Measurements from ENCODE around the gene ATOSB. TPM values are rescaled to one million over a fixed set of nuclear protein-coding genes. Genes with fewer than 3 reads are reported as not detected.
A peak's percentile ranks its signal among the peaks of the same experiment; 100 is the strongest.
"Not testable (repeated sequence)": the region's sequence is repeated elsewhere in the genome, so short reads cannot be mapped to it uniquely, and the experiment has no call there.

The ATOSB gene
- total RNA-seq, 1 donor from 2014 or later, result 51.0 TPM

DNA sequence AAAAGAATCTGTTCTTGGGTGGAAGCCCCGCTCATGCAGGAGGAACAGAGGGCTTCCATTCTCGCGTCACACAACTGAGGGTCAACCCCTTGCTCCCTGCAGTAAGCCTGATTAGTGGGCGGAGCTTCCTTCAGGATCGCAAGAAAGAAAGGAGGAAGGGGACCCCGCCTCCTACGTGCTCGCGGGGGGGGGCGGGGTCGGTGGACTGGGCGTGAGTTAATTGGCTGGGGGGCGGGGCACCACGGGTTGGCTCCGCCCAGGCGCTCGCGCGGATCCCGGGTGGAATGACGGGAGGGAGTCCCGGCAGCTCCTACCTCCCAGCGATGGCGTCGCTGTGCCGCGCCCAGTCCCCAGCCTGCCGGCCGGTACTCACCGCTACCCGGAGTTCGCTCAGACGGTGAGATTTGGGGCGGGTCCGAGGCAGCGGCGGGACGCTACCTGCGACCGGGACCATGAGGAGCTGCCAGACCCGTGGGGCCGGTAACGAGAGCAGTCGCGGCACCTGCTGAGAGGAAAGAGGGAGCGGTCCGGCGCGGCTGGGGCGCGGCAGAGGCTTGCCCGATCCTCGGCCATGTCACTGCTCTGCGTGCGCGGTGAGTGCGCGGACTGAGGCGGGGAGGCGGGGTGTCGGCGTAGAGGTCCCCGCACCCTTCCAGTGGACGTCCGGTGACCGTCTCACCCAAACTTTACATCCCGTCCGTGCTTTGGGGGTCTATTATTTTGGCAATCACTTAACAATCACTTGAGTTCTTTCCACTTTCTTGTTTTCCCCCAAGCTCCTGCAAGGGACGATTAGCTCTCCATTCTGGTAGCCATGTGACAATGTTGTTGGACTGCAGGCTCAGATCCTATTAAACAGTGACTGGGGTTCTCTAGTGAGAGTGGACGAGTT lies 46.3 kb upstream of the ATOSB start, which contains the start of gene UNC13B:
Gene UNC13B, plus strand, starts transcription at position 297 of the 892 bp plus-strand sequence. Its CDS starts 275 bp downstream, at position 572.
- DNase-seq, result peak; percentile 97
- H3K9me3 Mint-ChIP-seq (ENCODE audit: unreplicated experiment), result no peaks in the 10 kb centered on the region
- peak within 1 kb of the TSS; percentile 95 for H3K4me3 Mint-ChIP-seq (ENCODE audit: unreplicated experiment)
- no peaks in the 10 kb centered on the region for H3K36me3 Mint-ChIP-seq (ENCODE audit: unreplicated experiment)
- peak within 1 kb of the TSS; percentile 96 for H3K27ac Mint-ChIP-seq (ENCODE audit: unreplicated experiment)
- H3K4me1 Mint-ChIP-seq (ENCODE audit: low read depth, unreplicated experiment), result peaks cover 10% of the 10 kb centered on the region
- H3K27me3 Mint-ChIP-seq (ENCODE audit: unreplicated experiment), result peaks cover 1% of the 10 kb centered on the region
- TF ChIP-seq, protein P1, sequence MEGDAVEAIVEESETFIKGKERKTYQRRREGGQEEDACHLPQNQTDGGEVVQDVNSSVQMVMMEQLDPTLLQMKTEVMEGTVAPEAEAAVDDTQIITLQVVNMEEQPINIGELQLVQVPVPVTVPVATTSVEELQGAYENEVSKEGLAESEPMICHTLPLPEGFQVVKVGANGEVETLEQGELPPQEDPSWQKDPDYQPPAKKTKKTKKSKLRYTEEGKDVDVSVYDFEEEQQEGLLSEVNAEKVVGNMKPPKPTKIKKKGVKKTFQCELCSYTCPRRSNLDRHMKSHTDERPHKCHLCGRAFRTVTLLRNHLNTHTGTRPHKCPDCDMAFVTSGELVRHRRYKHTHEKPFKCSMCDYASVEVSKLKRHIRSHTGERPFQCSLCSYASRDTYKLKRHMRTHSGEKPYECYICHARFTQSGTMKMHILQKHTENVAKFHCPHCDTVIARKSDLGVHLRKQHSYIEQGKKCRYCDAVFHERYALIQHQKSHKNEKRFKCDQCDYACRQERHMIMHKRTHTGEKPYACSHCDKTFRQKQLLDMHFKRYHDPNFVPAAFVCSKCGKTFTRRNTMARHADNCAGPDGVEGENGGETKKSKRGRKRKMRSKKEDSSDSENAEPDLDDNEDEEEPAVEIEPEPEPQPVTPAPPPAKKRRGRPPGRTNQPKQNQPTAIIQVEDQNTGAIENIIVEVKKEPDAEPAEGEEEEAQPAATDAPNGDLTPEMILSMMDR (IDR thresholded peaks at IDR 0.05; ENCODE audit: partially characterized antibody, unreplicated experiment), result peak; percentile 9

DNA sequence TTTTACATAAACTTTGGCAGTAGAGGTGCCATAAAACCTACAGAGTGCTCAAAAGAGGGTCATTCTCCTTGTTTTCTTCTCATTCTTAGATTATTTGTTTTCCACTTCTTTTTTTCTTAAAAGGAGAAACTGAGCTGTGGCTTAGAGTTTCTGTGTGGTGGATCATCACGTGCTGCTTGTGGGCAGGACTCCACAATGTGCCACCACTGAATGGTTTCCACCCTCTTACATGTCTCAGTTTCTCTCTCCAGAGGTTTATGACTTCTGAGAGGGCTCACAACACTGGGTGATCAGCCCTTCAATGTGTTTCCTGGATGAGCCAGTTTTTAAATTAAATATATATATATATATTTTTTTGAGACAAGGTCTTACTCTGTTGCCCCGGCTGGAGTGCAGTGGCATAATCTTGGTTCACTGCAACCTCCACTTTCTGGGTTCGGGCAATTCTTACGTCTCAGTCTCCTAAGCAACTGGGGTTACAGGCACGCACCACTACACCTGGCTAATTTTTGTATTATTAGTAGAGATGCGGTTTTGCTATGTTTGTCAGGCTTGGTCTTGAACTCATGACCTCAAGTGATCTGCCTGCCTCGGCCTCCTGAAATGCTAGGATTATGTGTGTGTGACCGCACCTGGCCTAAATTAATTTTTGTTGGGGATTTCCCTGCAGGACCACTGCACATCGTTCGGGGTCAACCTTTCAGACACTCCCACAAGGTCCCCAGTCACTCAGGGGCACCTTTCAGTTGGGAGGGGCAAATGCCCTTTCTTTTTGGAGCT lies 43.0 kb upstream of the ATOSB start:
- H3K4me3 Mint-ChIP-seq (ENCODE audit: unreplicated experiment), result no peak overlapping the region
- H3K9me3 Mint-ChIP-seq (ENCODE audit: unreplicated experiment), result no peaks in the 10 kb centered on the region
- TF ChIP-seq, protein P1 (IDR thresholded peaks at IDR 0.05; ENCODE audit: partially characterized antibody, unreplicated experiment), result no peak
- no peaks in the 10 kb centered on the region for H3K36me3 Mint-ChIP-seq (ENCODE audit: unreplicated experiment)
- H3K27me3 Mint-ChIP-seq (ENCODE audit: unreplicated experiment), result peaks cover 1% of the 10 kb centered on the region
- H3K27ac Mint-ChIP-seq (ENCODE audit: unreplicated experiment), result no peak overlapping the region
- H3K4me1 Mint-ChIP-seq (ENCODE audit: low read depth, unreplicated experiment), result peaks cover 10% of the 10 kb centered on the region
- no peak for DNase-seq

DNA sequence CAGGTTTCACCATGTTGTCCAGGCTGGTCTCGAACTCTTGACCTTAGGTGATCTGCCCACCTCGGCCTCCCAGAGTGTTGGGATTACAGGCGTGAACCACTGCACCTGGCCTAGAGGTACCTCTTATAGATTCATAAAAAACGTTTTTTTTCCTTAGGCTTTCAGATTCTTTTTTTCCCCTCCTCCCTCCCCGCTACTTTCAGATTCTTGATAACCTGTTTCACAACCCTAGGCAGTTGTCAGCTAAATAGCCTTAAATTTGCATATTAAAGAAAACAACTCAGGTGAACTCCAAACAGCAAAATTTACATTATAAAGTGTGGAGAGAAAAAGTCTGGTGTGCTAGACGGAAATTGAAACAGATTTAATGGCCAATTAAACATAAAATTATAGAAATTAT lies 42.2 kb upstream of the ATOSB start:
- not testable (repeated sequence) for H3K27me3 Mint-ChIP-seq (ENCODE audit: unreplicated experiment); H3K4me1 Mint-ChIP-seq (ENCODE audit: low read depth, unreplicated experiment); H3K27ac Mint-ChIP-seq (ENCODE audit: unreplicated experiment); H3K4me3 Mint-ChIP-seq (ENCODE audit: unreplicated experiment); H3K36me3 Mint-ChIP-seq (ENCODE audit: unreplicated experiment); H3K9me3 Mint-ChIP-seq (ENCODE audit: unreplicated experiment); DNase-seq

DNA sequence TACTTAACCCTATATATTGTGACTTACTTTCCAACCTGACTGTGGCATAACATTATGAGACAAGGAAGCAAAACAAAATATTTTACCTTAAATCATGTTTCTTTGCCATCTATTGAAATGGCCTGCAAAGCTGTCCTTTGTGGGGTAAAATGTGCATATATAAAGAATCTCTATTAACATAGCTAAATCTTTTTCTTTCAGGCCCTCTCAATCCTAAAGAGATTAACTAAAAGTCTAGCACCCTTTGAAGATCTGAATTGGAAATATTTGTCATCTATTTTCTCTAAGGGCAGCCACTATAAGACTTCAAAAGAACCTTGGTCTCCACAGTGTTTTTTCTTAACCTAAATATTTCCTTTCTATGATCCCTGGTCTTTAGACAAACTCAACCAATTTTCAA lies 41.1 kb upstream of the ATOSB start:
- no peak overlapping the region for H3K4me3 Mint-ChIP-seq (ENCODE audit: unreplicated experiment)
- no peak for DNase-seq
- H3K4me1 Mint-ChIP-seq (ENCODE audit: low read depth, unreplicated experiment), result no peaks in the 10 kb centered on the region
- TF ChIP-seq, protein P1 (IDR thresholded peaks at IDR 0.05; ENCODE audit: partially characterized antibody, unreplicated experiment), result no peak
- no peak overlapping the region for H3K27ac Mint-ChIP-seq (ENCODE audit: unreplicated experiment)
- H3K27me3 Mint-ChIP-seq (ENCODE audit: unreplicated experiment), result no peaks in the 10 kb centered on the region
- no peaks in the 10 kb centered on the region for H3K36me3 Mint-ChIP-seq (ENCODE audit: unreplicated experiment)
- no peaks in the 10 kb centered on the region for H3K9me3 Mint-ChIP-seq (ENCODE audit: unreplicated experiment)

DNA sequence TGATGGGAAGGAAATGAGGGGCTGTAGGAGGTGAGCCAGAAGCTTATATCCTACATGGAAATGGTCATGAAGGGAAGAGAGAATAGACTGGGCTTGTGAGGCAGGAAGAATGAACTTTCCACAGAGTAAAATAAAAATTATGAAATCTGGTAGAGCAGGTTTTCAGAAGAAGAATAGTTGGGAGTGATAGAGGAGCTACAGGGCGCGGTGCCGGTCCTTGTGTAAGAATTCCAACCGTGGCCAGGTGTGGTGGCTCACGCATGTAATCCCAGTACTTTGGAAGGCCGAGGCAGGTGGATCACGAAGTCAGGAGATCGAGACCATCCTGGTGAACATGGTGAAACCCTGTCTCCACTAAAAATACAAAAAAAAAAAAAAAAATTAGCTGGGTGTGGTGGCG lies 37.3 kb upstream of the ATOSB start:
- Mint-ChIP-seq H3K27me3 (ENCODE audit: unreplicated experiment) (no peaks in the 10 kb centered on the region), H3K4me1 (ENCODE audit: low read depth, unreplicated experiment) (no peaks in the 10 kb centered on the region), H3K4me3 (ENCODE audit: unreplicated experiment) (no peak overlapping the region), H3K27ac (ENCODE audit: unreplicated experiment) (no peak overlapping the region), H3K9me3 (ENCODE audit: unreplicated experiment) (peaks cover 12% of the 10 kb centered on the region), H3K36me3 (ENCODE audit: unreplicated experiment) (peaks cover 16% of the 10 kb centered on the region)
- TF ChIP-seq, protein P1 (IDR thresholded peaks at IDR 0.05; ENCODE audit: partially characterized antibody, unreplicated experiment), result no peak
- no peak for DNase-seq

DNA sequence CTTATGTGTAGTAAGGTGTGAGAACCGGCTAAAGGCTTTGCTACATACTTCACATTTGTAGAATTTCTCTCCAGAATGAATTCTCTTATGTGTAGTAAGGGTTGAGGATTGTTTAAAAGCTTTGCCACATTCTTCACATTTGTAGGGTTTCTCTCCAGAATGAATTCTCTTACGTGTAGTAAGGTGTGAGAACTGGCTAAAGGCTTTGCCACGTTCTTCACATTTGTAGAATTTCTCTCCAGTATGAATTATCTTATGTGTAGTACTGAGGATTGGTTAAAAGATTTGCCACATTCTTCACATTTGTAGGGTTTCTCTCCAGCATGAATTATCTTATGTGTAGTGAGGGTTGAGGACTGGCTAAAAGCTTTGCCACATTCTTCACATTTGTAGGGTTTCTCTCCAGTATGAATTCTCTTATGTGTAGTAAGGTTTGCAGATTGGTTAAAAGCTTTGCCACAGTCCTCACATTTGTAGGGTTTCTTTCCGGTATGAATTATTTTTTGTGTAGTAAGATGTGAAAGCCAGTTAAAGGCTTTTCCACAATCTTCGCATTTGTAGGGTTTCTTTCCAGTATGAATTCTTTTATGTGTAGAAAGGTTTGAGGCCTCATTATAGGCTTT lies 32.4 kb upstream of the ATOSB start:
- not testable (repeated sequence) for DNase-seq; H3K4me1 Mint-ChIP-seq (ENCODE audit: low read depth, unreplicated experiment); H3K27me3 Mint-ChIP-seq (ENCODE audit: unreplicated experiment); H3K4me3 Mint-ChIP-seq (ENCODE audit: unreplicated experiment); H3K27ac Mint-ChIP-seq (ENCODE audit: unreplicated experiment)
- Mint-ChIP-seq H3K9me3 (ENCODE audit: unreplicated experiment) (peaks cover 12% of the 10 kb centered on the region), H3K36me3 (ENCODE audit: unreplicated experiment) (peaks cover 16% of the 10 kb centered on the region)

All from glutamatergic neuron (in vitro differentiated cells).